Stimulated activated naive CD8-positive, alpha-beta T cell treated with anti-CD3 and anti-CD28 coated beads, Interleukin-15, Interleukin-2, amounts not matched to agents 100 ng/mL and 50 ng/mL, for 24 hours (primary cell): ENCODE data around the gene NINJ1.

ENCODE experiments used
- H3K27ac Mint-ChIP-seq: one replicate; pipeline ENCODE4 v1.8.0; 2021; ENCODE audit warnings: mild to moderate bottlenecking, mixed read lengths
- H3K27me3 Mint-ChIP-seq: one replicate; pipeline ENCODE4 v1.8.0; 2021; ENCODE audit warnings: mixed read lengths
- H3K36me3 Mint-ChIP-seq: one replicate; pipeline ENCODE4 v1.8.0; 2021; ENCODE audit warnings: low read depth, mixed read lengths
- H3K4me1 Mint-ChIP-seq: one replicate; pipeline ENCODE4 v1.8.0; 2021; ENCODE audit warnings: low read depth, mixed read lengths
- H3K4me3 Mint-ChIP-seq: one replicate; pipeline ENCODE4 v1.8.0; 2021; ENCODE audit warnings: mild to moderate bottlenecking, mixed read lengths
- H3K9me3 Mint-ChIP-seq: one replicate; pipeline ENCODE4 v1.8.0; 2021; ENCODE audit warnings: mixed read lengths

NINJ1 gene, protein sequence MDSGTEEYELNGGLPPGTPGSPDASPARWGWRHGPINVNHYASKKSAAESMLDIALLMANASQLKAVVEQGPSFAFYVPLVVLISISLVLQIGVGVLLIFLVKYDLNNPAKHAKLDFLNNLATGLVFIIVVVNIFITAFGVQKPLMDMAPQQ

DNA sequence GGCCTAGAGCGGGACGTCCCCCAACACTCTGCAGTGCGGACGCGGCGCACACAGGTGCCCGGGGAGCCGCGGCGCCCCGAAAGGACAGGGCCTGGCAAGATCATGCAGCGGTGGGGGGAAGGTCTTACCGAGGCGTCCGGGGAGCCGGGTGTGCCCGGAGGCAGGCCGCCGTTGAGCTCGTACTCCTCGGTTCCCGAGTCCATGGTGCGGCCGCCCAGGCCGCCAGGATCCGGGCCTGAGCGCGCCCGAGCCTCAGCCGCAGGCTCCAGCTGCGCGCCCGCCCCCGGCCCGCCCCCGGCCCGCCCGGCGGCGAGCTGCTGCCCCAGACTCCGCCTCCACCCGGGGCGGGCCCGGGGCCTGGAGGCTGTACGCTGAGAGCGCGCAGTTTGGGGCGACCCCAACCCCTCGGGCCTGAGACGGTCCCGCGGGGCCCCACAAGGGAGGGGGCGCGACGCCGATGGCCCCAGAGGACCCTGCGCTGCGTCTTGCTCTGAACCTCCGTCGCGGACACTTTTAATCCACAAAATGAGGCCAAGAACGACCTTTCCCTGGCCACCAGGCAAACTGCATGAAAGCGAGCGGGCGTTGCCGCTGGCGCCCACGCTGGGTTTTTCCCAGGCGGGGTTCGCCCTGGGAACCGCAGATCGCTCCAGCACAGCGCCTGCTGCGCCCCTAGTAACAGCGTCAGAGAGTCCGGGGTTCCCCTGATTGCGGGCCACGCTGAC lies at the start of gene NINJ1:
Gene NINJ1 (minus strand): TSS at position 237 of the 725 bp plus-strand sequence. CDS start 34 bp downstream, at position 203.
- peaks cover 65% of the 10 kb centered on the region for H3K4me1 Mint-ChIP-seq
- H3K27me3 Mint-ChIP-seq = no peaks in the 10 kb centered on the region
- peaks cover 8% of the 10 kb centered on the region for H3K36me3 Mint-ChIP-seq
- no peaks in the 10 kb centered on the region for H3K9me3 Mint-ChIP-seq
- peak within 1 kb of the TSS; percentile 90 for H3K27ac Mint-ChIP-seq
- H3K4me3 Mint-ChIP-seq = peak within 1 kb of the TSS; percentile 91

DNA sequence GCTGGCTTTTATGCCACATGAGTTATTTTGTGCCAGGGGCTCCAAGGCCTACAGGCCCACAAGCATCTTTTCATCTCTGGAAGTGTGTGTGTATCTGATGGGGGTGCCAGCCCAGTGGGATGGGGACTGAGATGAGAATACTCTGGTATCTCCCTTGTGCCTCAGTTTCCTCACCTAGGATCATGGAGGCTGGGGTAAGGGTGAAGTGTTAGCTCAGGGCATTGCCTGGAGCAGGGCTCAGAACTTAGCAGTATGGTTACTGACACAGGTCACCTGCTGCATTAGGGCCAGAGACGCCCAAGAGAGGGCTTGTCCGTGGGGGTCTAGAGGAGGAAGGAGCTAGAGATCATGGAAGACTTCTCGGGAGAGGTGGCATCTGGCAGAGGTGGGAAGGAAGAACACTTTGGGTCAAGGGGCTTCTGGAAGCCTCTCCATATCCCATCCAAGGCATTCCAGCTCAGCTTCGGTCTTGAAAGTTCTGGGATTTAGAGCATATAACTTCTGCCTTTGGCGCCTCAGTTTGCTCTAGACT lies 49.1 kb upstream of the NINJ1 start:
- H3K4me1 Mint-ChIP-seq = peaks cover 4% of the 10 kb centered on the region
- H3K27me3 Mint-ChIP-seq = peaks cover 48% of the 10 kb centered on the region
- no peaks in the 10 kb centered on the region for H3K9me3 Mint-ChIP-seq
- H3K4me3 Mint-ChIP-seq = peak overlapping the region; percentile 67
- no peak overlapping the region for H3K27ac Mint-ChIP-seq
- no peaks in the 10 kb centered on the region for H3K36me3 Mint-ChIP-seq

DNA sequence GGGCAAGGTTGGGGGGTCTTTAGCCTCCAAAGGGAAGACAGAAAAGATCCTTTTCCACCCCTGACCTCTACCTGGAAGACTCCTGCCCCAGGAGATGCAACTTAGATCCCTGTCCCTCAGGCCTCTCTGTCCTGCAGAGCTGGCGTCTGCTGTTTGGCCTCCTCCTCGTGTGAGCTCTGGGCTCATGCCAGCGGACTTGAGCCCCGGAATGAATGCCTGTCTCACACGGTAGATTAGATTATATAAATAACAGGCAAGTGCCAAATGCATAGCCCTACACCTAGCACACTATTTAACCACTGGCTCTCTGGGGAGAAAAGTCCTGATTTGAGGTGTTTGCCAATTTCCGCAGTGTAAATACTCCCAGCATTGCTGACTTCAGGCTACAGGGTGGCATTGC lies 48.5 kb upstream of the NINJ1 start:
- no peaks in the 10 kb centered on the region for H3K36me3 Mint-ChIP-seq
- H3K4me1 Mint-ChIP-seq = peaks cover 4% of the 10 kb centered on the region
- no peaks in the 10 kb centered on the region for H3K9me3 Mint-ChIP-seq
- no peak overlapping the region for H3K27ac Mint-ChIP-seq
- H3K27me3 Mint-ChIP-seq = peaks cover 44% of the 10 kb centered on the region
- no peak overlapping the region for H3K4me3 Mint-ChIP-seq

DNA sequence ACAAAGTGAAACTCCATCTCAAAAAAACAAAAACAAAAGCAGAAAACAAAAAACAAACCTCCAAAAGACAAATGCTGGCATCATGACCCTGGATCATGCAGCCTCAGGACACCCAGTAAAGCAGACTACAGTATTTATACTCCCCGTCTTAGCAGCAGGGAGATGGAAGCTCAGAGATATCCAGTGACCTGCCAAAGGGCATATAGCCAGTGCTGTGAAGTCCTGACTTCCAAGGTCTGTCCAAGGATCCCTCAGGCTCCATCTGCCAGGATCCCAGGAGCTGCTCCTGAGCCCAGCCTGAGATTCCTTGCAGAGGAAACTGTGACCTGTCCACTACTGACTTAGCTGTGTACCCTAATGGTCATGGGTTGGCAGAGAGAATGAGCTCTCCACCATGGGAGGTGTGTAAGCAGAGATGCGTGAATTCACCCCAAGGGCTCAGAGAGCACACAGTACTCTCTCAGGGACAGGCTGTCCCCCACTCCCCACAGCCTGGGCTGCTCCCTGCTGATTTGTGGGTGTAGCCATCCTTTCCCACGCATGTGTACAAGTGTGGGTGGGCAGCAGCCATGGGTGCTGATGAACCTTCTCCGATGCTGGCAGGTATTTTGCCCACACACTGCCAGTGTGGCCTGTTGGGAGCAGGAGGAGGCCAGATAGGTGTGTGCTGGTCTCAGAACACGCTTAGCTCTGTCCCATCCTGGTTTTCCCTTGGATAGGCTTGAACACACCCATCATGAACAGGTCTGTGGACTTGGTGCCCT lies 47.8 kb upstream of the NINJ1 start:
- H3K27ac Mint-ChIP-seq = no peak overlapping the region
- peaks cover 41% of the 10 kb centered on the region for H3K27me3 Mint-ChIP-seq
- H3K4me1 Mint-ChIP-seq = peaks cover 4% of the 10 kb centered on the region
- no peaks in the 10 kb centered on the region for H3K36me3 Mint-ChIP-seq
- no peaks in the 10 kb centered on the region for H3K9me3 Mint-ChIP-seq
- no peak overlapping the region for H3K4me3 Mint-ChIP-seq

DNA sequence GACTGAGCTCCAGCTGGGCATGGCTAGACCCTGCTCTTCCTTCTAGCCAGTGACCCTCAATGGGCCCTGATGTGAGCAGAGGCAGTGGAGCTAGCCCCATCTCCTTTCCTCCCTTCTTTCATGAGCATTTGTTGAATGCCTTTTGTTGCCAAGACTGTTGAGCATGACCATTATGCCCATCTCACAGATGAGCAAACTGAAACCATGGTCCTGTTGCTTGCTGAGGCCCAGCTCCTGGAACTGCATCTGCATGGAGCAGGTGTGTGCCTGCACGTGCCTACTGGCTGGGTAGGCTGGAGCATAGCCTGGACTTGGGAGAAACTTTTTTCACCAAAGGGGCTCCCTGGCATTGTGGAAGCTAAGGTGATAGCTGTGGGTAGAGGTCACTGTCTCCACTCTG lies 46.9 kb upstream of the NINJ1 start:
- H3K9me3 Mint-ChIP-seq = no peaks in the 10 kb centered on the region
- no peak overlapping the region for H3K27ac Mint-ChIP-seq
- no peak overlapping the region for H3K4me3 Mint-ChIP-seq
- H3K36me3 Mint-ChIP-seq = no peaks in the 10 kb centered on the region
- H3K27me3 Mint-ChIP-seq = peaks cover 36% of the 10 kb centered on the region
- peaks cover 4% of the 10 kb centered on the region for H3K4me1 Mint-ChIP-seq

DNA sequence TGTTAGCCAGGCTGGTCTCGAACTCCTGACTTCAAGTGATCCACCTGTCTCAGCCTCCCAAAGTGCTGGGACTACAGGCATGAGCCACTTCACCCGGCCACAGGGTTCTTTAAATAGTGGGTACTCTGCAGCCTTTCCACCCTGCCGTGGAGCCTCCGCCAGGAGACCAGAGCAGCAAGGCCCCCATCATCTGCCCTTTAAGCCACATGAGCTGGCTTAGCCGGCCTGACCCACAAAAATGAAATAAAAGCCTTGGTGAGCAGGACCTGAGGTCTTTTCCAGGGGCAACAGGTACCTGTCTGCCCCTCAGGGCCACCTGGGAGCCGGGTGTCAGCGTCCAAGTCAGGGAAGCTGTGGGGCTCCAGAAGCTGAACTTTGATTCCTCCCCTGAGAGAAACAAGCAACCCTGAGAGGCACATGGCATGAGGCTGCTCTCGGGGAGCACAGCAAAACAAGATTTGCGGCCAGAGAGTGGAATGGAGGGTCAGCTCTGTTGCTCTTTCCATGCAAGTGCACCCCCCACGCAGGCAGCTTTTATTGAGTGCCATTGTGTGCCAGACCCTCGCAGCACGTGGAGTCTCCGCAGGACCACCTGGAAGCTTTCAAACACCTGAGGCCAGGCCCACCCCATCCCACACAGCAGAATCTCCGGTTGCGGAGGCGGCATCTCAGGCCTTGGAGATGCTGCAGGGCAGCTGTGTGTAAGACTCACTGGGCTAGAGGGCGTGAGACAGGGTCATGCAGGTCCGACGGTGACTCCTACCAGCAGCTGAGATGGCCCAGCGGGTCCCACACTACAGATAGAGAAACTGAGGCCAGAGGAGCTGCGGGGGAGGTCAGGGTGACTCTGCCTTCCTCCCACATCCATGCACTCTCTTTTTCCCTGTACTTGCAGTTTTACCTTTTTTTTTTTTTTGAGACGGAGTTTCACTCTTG lies 45.1 kb upstream of the NINJ1 start:
- Mint-ChIP-seq H3K36me3 (no peaks in the 10 kb centered on the region), H3K9me3 (no peaks in the 10 kb centered on the region), H3K4me1 (peaks cover 4% of the 10 kb centered on the region), H3K4me3 (no peak overlapping the region), H3K27ac (no peak overlapping the region), H3K27me3 (peaks cover 31% of the 10 kb centered on the region)

DNA sequence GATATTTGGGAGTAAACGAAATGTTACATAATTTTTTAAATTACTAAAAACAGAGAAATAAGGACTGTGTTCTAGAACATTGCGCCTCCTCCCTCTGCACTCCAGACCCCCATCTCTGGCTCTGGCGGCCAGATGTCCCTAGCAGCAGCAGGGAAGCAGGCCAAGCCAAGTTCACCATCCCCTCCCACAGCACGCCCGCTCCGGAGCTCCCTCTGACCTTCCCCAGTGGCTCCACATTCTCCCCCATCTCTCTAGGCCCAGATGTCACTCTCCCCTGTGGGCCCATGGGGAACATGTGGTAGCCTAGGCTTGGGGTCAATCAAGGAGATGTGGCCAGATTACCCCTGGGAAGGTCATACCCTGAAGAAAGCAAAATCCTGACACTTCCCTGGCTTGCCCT lies 43.6 kb upstream of the NINJ1 start:
- Mint-ChIP-seq H3K4me3 (no peak overlapping the region), H3K27me3 (peaks cover 19% of the 10 kb centered on the region), H3K36me3 (no peaks in the 10 kb centered on the region), H3K4me1 (no peaks in the 10 kb centered on the region), H3K9me3 (no peaks in the 10 kb centered on the region), H3K27ac (no peak overlapping the region)

DNA sequence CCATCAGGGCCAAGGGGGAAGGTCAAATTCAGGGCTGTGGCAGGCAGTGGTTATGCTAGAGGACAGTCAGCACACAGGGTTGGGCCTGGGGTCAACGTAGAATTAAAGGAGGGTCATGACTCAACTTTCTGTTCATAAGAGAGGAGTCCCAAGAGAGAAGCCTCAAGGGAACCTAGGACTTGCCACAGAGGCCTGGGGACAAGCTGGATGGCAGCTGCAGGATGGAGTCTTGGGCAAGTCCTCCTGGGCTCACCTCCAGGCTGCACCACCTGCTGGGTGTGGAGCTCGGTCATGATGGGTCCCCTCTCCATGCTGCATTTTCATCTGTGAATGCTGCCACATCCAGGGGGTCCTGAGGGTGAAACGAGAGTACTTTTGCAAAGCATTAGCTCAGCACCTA lies 40.9 kb upstream of the NINJ1 start:
- Mint-ChIP-seq H3K9me3 (no peaks in the 10 kb centered on the region), H3K27ac (no peak overlapping the region), H3K36me3 (no peaks in the 10 kb centered on the region), H3K27me3 (peaks cover under 1% of the 10 kb centered on the region), H3K4me1 (no peaks in the 10 kb centered on the region), H3K4me3 (no peak overlapping the region)

DNA sequence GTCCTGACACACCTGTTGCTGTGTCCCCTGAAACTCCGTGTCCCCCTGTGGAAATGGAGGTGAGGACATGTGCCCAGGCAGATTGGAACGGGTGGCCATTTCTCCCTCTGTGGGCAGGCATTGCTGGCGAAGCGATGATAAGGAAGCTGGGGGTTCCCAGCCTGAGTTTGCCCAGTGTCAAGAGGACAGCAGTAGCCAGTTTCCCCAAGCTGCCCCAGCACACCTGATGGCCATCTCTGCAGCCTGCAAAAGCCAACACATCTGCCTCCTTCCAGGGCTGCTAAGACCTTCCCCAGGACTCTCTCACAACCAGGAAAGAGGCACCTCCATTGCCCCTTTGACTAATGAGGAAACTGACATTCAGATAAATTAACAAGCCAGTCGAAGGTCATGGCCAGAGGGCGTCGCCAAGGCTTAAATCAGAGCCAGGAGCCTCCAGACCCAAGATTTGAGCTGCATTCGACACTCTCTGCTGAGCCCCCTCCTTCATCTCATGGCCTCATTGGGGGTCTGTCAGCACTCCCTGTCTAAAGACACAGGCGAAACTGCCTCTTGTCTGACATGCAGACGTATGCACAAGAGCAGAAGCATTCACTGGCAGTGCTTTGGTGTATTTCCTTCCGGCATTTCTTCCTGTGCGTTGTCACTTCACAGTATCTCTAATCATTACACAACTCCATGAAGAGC lies 39.5 kb upstream of the NINJ1 start:
- H3K4me3 Mint-ChIP-seq = no peak overlapping the region
- H3K27ac Mint-ChIP-seq = no peak overlapping the region

DNA sequence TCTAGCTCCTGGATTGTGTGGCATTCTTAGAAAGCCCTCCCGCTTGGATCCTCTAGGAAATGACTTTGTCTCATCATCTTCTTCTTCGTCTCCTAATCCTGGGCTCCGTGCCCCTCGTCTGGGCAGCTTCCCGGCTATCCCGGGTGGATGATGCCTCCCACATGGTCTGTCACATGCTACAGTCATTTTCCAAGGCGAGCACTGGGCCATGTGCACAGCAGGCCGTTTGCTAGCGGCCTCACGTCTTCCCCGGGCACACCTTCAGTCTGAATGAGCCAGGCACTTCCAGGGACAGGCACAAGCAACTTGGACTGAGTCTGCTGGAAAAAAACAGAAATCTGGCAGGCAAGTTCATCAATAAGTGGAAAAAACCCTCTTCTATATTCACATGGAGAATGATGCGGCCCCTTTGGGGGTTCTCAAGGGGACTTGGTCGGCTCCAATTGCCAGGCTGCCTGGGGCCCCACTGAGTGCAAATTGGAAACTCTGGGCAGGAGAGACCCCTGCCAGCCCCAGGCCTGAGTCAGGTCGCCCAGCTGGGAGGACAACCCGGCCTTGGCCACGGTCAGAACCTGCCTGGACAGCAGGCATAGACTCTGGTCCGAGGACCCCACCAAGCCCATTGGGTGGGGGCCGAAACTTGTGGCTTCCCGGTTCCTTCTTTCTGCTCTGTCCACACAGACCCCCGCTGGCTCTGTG lies 38.8 kb upstream of the NINJ1 start:
- Mint-ChIP-seq H3K27ac (no peak overlapping the region), H3K27me3 (no peaks in the 10 kb centered on the region), H3K9me3 (no peaks in the 10 kb centered on the region), H3K4me3 (no peak overlapping the region), H3K36me3 (no peaks in the 10 kb centered on the region), H3K4me1 (no peaks in the 10 kb centered on the region)

More for the DNA sequence above, 39.5 kb upstream of the NINJ1 start:
- no peaks in the 10 kb centered on the region for H3K4me1 Mint-ChIP-seq
- H3K9me3 Mint-ChIP-seq = no peaks in the 10 kb centered on the region
- no peaks in the 10 kb centered on the region for H3K36me3 Mint-ChIP-seq
- H3K27me3 Mint-ChIP-seq = no peaks in the 10 kb centered on the region

DNA sequence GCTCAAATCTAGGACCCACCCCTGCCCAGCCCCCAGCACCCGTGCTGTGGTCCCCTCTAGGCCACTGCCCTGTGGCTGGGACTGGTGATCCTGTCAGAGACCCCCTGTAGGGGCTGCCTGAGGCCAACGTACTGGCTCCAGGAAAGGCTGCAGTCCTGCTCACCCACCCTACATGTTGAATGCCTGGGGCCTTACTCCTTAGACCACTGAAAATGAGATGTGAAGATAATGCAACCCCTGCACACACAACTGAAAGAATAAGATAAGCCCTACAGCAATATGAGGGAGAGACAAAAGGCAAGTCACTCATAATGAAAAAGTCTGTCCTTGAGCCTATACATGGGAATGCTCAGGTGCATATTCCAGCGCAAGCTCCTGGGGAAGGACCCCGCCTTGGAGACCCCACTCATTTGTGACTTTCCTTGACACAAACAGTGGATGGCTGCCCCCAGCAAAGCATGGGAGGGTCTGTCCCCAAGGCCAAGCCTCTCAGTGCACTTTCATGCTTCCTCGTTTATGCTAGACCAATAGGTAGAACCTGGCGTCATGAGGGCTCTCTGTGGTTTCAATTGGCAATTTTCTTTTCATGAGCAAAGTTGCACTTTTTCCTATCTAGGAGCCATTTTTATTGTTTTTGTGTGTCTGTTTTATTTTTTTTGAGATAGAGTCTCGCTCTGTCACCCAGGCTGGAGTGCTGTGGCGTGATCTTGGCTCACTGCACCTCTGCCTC lies 37.4 kb upstream of the NINJ1 start:
- Mint-ChIP-seq H3K36me3 (no peaks in the 10 kb centered on the region), H3K4me1 (no peaks in the 10 kb centered on the region), H3K4me3 (no peak overlapping the region), H3K9me3 (no peaks in the 10 kb centered on the region), H3K27ac (no peak overlapping the region), H3K27me3 (no peaks in the 10 kb centered on the region)

DNA sequence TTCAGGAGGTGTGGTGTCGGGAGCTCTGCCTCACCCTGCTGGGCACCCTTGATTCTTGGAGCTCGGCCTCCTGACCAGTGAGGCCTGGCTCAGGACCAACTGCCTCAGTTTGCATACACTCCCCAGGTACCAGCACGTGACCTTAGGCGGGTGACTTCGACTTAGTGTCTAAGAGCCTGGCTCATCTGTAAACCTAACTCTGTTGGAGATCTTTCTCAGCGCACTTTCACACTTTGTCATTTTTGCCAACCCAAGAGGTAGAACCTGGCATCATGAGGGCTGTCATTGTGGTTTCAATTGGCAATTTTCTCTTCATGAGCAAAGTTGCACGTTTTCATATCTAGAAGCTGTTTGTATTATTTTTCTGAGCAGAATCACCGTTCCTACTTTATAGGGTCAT lies 36.5 kb upstream of the NINJ1 start:
- H3K27me3 Mint-ChIP-seq = no peaks in the 10 kb centered on the region
- H3K4me1 Mint-ChIP-seq = no peaks in the 10 kb centered on the region
- no peak overlapping the region for H3K27ac Mint-ChIP-seq

DNA sequence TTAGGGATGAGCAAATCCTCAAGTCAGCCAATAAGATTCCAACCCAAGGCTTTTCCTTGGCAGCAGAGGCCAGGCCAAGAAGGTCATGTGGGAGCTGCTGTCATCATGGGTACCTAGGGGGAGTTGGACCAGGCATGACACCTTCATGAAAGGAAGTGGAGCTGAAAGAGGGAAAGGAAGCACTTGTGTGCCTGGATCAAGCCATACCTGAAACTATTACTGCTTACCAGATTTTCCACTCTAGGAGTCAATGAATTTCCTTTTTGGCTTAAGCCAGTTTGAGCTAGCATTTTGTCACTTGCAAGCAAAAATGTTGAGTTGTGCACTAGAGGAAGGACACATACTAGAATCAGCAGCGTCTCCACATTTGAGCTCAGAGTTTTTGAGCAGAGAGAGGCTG lies 35.4 kb upstream of the NINJ1 start:
- Mint-ChIP-seq H3K4me1 (no peaks in the 10 kb centered on the region), H3K9me3 (no peaks in the 10 kb centered on the region), H3K27ac (no peak overlapping the region), H3K4me3 (no peak overlapping the region), H3K36me3 (no peaks in the 10 kb centered on the region), H3K27me3 (no peaks in the 10 kb centered on the region)

More for the DNA sequence above, 36.5 kb upstream of the NINJ1 start:
- no peaks in the 10 kb centered on the region for H3K36me3 Mint-ChIP-seq
- no peak overlapping the region for H3K4me3 Mint-ChIP-seq
- no peaks in the 10 kb centered on the region for H3K9me3 Mint-ChIP-seq
